Activated T-cell treated with anti-CD3 and anti-CD28 coated beads, Interleukin-2, amount 50 U/mL, for 4 hours (primary cell): ENCODE measurements around the gene HEY2. TPM values are rescaled to one million over a fixed set of nuclear protein-coding genes. Genes with fewer than 3 reads are reported as not detected.

ENCODE experiments used
- ATAC-seq, 2 donors: fragments of 200-7000 bp; cut with Tn5 transposase; one replicate each; pipeline ENCODE4 v1.10.0; 2021
- DNase-seq: peaks from one replicate; pipeline ENCODE4 v3.0.0-alpha.2; 2020
- H3K27me3 Mint-ChIP-seq: one replicate; pipeline ENCODE4 v1.8.0; 2021; ENCODE audit warnings: low read depth, mixed read lengths
- H3K36me3 Mint-ChIP-seq: one replicate; pipeline ENCODE4 v1.8.0; 2022; ENCODE audit warnings: mixed read lengths; ENCODE audit not compliant: insufficient read depth
- H3K4me1 Mint-ChIP-seq: one replicate; pipeline ENCODE4 v1.8.0; 2021; ENCODE audit warnings: low read depth, mixed read lengths
- H3K4me3 Mint-ChIP-seq: one replicate; pipeline ENCODE4 v1.8.0; 2021; ENCODE audit warnings: mild to moderate bottlenecking, moderate library complexity, mixed read lengths
- H3K9me3 Mint-ChIP-seq: one replicate; pipeline ENCODE4 v1.8.0; 2021; ENCODE audit warnings: mixed read lengths
- total RNA-seq, 3 donors: library from RNA; stranded (reverse); gene quantifications; one replicate each; pipeline ENCODE4 v1.2.1, GENCODE V29; 2021

Gene HEY2
- total RNA-seq, 3 donors from 2014 or later, result 0.10 TPM; not detected in 2

- peak in 1 of 2 donors; percentile 5 for ATAC-seq
- Mint-ChIP-seq H3K36me3 (no peaks in the 10 kb centered on the region), H3K9me3 (no peaks in the 10 kb centered on the region), H3K4me3 (peak overlapping the region; percentile 78), H3K27me3 (peaks cover 67% of the 10 kb centered on the region), H3K4me1 (peaks cover 36% of the 10 kb centered on the region)
- peak; percentile 5 for DNase-seq
Observed at GRCh38 chr6:125748406-125749172, 843 bp upstream of the HEY2 start.

- H3K36me3 Mint-ChIP-seq, result no peaks in the 10 kb centered on the region
- ATAC-seq, result no peak
Observed at GRCh38 chr6:125749865-125750691, 646 bp downstream of the HEY2 start.

GRCh38 chr6:125750692-125751333 lies 1.4 kb downstream of the HEY2 start:
- DNase-seq (no peak), ATAC-seq (no peak)
- Mint-ChIP-seq H3K9me3 (no peaks in the 10 kb centered on the region), H3K4me1 (peaks cover 36% of the 10 kb centered on the region), H3K36me3 (no peaks in the 10 kb centered on the region), H3K4me3 (peak overlapping the region; percentile 86), H3K27me3 (peaks cover 59% of the 10 kb centered on the region)

More at GRCh38 chr6:125749865-125750691, 646 bp downstream of the HEY2 start:
- H3K4me3 Mint-ChIP-seq, result peak overlapping the region; percentile 86
- DNase-seq, result no peak
- H3K27me3 Mint-ChIP-seq, result peaks cover 60% of the 10 kb centered on the region
- no peaks in the 10 kb centered on the region for H3K9me3 Mint-ChIP-seq
- peaks cover 36% of the 10 kb centered on the region for H3K4me1 Mint-ChIP-seq

GRCh38 chr6:125751334-125751916 lies 2.0 kb downstream of the HEY2 start:
- no peak for ATAC-seq
- peaks cover 53% of the 10 kb centered on the region for H3K27me3 Mint-ChIP-seq
- DNase-seq, result no peak
- H3K4me1 Mint-ChIP-seq, result peaks cover 32% of the 10 kb centered on the region
- no peak overlapping the region for H3K4me3 Mint-ChIP-seq
- H3K9me3 Mint-ChIP-seq, result no peaks in the 10 kb centered on the region
- no peaks in the 10 kb centered on the region for H3K36me3 Mint-ChIP-seq

- H3K4me1 Mint-ChIP-seq, result peaks cover 22% of the 10 kb centered on the region
- no peak overlapping the region for H3K4me3 Mint-ChIP-seq
- DNase-seq, result no peak
- no peak for ATAC-seq
- H3K9me3 Mint-ChIP-seq, result no peaks in the 10 kb centered on the region
- no peaks in the 10 kb centered on the region for H3K36me3 Mint-ChIP-seq
- H3K27me3 Mint-ChIP-seq, result peaks cover 50% of the 10 kb centered on the region
Observed at GRCh38 chr6:125752773-125753172, 3.3 kb downstream of the HEY2 start.

- Mint-ChIP-seq H3K4me3 (no peak overlapping the region), H3K4me1 (peaks cover 19% of the 10 kb centered on the region), H3K27me3 (peaks cover 48% of the 10 kb centered on the region), H3K36me3 (no peaks in the 10 kb centered on the region), H3K9me3 (no peaks in the 10 kb centered on the region)
- DNase-seq, result no peak
- no peak for ATAC-seq
Observed at GRCh38 chr6:125753218-125753936, 3.9 kb downstream of the HEY2 start.

- DNase-seq (no peak), ATAC-seq (no peak)
- peaks cover 15% of the 10 kb centered on the region for H3K4me1 Mint-ChIP-seq
- H3K27me3 Mint-ChIP-seq, result peaks cover 45% of the 10 kb centered on the region
- H3K9me3 Mint-ChIP-seq, result no peaks in the 10 kb centered on the region
- no peaks in the 10 kb centered on the region for H3K36me3 Mint-ChIP-seq
- no peak overlapping the region for H3K4me3 Mint-ChIP-seq
Observed at GRCh38 chr6:125753937-125754259, 4.5 kb downstream of the HEY2 start.

- ATAC-seq, result no peak
- Mint-ChIP-seq H3K36me3 (peaks cover 2% of the 10 kb centered on the region), H3K27me3 (peaks cover 51% of the 10 kb centered on the region), H3K4me3 (no peak overlapping the region), H3K9me3 (no peaks in the 10 kb centered on the region), H3K4me1 (peaks cover 15% of the 10 kb centered on the region)
- DNase-seq, result no peak
Observed at GRCh38 chr6:125754566-125754965, 5.1 kb downstream of the HEY2 start.

GRCh38 chr6:125759184-125759902 lies 9.9 kb downstream of the HEY2 start:
- ATAC-seq (no peak), DNase-seq (no peak)
- Mint-ChIP-seq H3K36me3 (peaks cover 5% of the 10 kb centered on the region), H3K4me1 (no peaks in the 10 kb centered on the region), H3K9me3 (no peaks in the 10 kb centered on the region), H3K27me3 (peaks cover 38% of the 10 kb centered on the region), H3K4me3 (peak overlapping the region; percentile 48)

GRCh38 chr6:125759959-125760457 lies 10.6 kb downstream of the HEY2 start:
- ATAC-seq (no peak), DNase-seq (no peak)
- Mint-ChIP-seq H3K27me3 (peaks cover 38% of the 10 kb centered on the region), H3K4me1 (no peaks in the 10 kb centered on the region), H3K36me3 (peaks cover 5% of the 10 kb centered on the region), H3K4me3 (no peak overlapping the region), H3K9me3 (no peaks in the 10 kb centered on the region)

- H3K9me3 Mint-ChIP-seq, result no peaks in the 10 kb centered on the region
- no peak for DNase-seq
- no peaks in the 10 kb centered on the region for H3K4me1 Mint-ChIP-seq
- no peak overlapping the region for H3K4me3 Mint-ChIP-seq
- no peak for ATAC-seq
- H3K27me3 Mint-ChIP-seq, result peaks cover 38% of the 10 kb centered on the region
- H3K36me3 Mint-ChIP-seq, result peaks cover 5% of the 10 kb centered on the region
Observed at GRCh38 chr6:125764121-125764671, 14.8 kb downstream of the HEY2 start.

- Mint-ChIP-seq H3K9me3 (no peaks in the 10 kb centered on the region), H3K4me3 (no peak overlapping the region), H3K36me3 (no peaks in the 10 kb centered on the region), H3K4me1 (peaks cover 3% of the 10 kb centered on the region), H3K27me3 (peaks cover 34% of the 10 kb centered on the region)
- DNase-seq (no peak), ATAC-seq (no peak)
Observed at GRCh38 chr6:125765944-125766343, 16.5 kb downstream of the HEY2 start.

- peaks cover 31% of the 10 kb centered on the region for H3K27me3 Mint-ChIP-seq
- DNase-seq, result no peak
- H3K4me1 Mint-ChIP-seq, result peaks cover 3% of the 10 kb centered on the region
- H3K36me3 Mint-ChIP-seq, result no peaks in the 10 kb centered on the region
- no peaks in the 10 kb centered on the region for H3K9me3 Mint-ChIP-seq
- ATAC-seq, result no peak
- H3K4me3 Mint-ChIP-seq, result no peak overlapping the region
Observed at GRCh38 chr6:125766641-125767040, 17.2 kb downstream of the HEY2 start.
